GM19240 (cell line): ENCODE data around the gene ISL2.
A peak's percentile ranks its signal among the peaks of the same experiment; 100 is the strongest.

Experiments
- DNase-seq: peaks from one replicate; pipeline ENCODE4 v3.0.0; 2011; ENCODE audit warnings: low spot score; ENCODE audit not compliant: insufficient read length

ISL2 gene

GRCh38 chr15:76327191-76328105 lies 9.1 kb upstream of the ISL2 start:
- DNase-seq, result no peak

DNA sequence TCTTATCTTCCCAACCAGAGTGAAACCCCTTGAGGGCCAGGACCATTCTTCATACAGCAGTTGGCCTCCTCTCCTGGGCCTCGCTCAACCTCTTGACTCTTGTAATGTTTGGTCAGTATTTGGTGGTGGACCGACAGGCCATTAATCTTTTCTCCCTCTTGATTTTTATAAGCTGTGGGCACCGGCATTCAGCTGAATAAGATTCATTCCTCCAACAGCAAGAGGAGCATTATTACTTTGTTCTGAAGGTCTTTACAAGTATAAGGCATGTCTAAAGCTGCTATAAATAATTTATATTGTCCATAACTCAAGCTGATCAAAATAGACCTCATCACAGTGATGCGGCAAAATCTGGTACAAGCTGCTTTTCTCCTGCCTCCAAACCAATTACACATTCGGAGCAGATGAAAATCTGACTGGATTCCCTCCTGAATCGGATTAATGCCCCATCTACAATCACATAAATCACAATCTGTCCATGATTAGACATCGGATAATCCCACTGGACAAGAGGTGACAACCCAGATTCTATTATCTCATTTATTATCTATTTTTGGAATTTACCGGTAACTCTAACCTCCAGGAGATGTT lies 8.4 kb upstream of the ISL2 start:
- DNase-seq, result no peak

DNA sequence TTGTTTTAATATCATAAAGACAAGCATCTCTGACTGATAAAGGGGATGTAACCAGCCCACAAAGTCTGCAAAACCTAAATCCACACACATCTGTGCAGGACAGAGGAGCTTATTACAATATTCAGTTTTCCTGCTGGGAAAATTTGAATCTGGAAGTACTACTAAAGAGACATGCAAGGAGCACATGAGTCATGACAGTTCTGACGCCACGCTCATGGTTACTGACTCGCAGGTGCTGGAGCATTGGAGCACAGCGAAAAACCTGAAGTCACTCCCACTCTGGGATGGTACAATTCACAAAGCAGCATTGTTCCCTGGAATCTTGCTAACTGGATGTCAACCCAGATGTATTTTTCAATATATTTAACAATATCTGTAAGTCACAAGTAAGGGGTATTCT lies 7.6 kb upstream of the ISL2 start:
- no peak for DNase-seq

- DNase-seq, result no peak
Observed at GRCh38 chr15:76330080-76330680, 6.4 kb upstream of the ISL2 start.

- DNase-seq, result no peak
Observed at GRCh38 chr15:76332796-76333195, 3.8 kb upstream of the ISL2 start.

DNA sequence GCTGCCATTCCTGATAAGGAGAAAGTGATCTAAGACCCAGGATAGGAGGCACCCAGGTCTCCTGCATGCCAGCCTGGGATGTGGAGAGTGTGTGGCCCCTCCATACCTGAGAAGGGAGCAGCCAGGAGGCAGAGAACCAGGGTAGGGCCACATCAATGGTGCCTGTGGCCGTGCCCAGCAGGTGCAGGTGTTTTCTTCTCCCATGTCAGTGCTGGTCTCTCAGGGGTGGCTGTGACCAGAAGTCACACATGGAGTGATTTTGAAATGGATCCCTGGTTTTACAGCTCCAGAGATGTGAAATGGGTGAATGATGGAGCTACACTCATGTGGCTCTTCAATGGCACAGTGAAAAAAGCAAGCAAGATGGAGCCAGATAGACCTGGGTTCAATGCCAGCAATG lies 3.3 kb upstream of the ISL2 start:
- DNase-seq, result no peak

DNA sequence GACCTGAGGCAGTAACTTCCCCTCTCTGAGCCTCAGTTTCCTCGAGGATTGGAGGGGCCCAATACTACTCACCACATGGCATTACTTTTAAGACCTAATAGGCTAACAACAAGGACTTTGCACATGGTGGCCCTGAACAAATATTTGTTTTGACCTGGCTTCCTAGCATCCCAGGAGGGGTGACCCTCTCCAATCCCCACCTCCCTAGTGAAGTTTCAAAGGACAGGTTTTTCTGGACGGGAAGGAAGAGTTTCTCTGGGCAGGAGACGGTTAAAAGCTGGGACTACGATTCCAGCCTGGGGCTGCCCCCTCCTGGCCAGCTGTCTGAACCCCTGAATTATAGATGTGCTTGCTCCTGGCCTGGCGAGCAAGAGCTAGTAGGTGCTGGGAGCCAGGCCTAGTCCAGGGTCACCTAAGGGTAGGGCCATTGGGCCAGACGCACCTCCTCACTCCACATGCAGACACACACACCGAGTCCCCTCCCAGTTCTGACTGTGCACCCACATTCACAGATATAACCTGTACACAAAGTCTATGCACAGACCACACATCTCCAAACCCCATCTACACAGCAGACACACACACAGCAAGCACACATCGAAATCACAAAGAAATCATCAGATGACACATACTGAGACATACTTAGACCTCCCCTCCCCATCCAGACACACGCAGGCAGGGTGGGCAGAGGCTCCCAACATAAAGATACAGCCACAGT lies 2.7 kb upstream of the ISL2 start:
- DNase-seq, result no peak

DNA sequence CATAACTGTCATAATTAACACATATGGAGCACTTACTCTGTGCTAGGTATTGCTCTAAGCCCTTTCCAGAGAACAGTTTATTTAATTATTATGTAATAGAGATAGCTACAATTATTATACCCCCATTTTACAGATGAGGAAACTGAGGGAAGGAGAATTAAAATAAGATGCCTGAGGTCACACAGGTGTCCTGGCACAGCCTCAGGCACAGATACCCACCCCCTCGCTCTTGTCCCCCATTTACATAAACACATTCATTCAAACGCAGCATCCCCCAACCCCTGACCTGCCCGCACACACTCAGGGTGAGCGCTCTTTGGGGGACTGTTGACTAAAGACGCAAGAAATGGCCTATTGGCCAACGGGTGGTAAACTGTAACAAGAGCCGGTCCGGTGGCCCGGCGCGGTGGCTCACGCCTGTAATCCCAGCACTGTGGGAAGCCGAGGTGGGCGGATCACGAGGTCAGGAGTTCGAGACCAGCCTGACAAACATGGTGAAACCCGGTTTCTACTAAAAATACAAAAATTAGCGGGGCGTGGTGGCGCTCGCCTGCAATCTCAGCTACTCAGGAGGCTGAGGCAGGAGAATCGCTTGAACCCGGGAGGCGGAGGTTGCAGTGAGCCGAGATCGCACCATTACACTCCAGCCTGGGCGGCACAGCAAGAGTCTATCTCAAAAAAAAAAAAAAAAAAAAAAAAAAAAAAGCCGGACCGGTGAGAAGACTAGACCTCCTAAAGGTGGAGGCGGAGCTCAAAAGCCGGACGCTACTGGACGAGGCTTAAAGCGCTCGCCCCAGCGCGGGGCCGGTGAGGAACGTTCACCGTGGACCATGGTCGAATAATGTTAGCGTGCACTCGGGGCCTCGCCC lies 1.9 kb upstream of the ISL2 start:
- DNase-seq, result no peak

DNA sequence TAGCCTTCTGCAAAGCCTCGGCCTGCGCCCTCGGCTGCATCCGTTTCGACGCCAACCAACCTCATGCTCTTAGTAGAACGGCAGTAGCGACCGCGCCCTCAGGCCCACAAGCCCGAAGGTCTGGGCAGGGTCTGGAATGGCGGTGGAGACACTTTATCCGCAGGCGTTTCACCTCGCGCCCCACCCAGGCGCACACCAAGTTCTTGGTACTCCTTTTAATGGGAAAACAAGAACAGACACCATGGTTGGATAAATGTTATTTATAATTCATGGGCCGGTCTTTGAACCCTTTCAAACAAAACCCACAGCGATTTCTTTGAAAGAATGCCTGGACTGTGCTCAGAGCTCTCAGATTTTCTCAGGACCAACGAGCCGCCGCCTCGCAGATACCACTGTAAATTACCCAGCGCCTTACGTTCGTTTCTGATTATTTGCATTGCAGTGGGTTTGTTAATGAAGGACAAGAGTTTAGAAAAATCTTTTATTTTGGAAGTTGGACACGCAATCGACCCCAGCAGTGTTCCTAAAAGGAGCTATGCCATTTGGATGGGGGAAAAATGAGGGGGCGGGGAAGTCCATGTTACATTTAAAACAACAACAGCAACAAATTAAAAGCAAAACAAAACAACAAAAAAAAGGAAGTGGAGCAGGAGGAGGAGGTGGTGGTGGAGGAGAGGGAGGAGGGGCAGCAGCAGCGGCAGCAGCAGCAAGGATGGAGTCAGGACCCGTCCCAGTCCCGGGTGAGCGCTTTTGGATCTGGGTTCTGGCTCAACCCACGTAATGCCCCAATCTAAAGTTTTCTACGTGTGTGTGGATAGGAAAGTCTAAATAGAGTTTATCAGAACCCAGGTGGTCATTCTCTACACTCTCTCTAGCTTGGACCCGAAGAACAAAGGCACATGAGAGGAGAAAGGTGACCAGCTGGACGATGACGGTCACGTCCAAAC lies 993 bp upstream of the ISL2 start:
- no peak for DNase-seq

DNA sequence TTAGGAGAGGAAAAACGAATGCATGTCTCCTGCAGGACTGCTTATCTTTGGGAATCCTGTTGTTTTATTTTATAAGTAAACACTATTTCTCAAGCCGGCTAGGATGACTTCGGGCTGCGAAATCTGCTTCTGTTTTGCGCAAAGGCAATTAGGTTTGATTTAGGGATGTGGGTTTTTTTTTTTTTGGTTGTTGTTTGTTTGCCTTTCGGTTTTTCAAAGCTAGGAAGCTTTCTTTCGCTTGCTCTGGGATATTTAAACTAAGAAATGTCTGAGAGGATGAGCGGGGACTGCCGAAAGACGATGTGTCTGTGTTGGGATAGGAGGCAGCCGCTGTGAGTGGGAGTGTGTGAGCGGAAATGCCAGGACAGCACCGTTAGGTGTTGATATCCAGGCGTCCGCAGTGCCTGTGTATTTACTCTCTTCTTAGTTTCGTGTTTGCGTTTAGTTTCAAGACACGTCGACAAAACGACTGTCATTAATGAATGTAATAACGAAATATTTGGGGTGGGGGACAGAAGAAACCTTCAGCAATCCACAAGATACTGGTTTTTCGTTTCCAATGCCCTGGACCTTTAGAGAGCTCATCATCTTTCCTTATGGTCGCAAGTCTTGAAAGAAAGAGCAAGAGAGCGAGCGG lies 604 bp downstream of the ISL2 start:
- no peak for DNase-seq

GRCh38 chr15:76337696-76338485 lies 1.3 kb downstream of the ISL2 start:
- no peak for DNase-seq

DNA sequence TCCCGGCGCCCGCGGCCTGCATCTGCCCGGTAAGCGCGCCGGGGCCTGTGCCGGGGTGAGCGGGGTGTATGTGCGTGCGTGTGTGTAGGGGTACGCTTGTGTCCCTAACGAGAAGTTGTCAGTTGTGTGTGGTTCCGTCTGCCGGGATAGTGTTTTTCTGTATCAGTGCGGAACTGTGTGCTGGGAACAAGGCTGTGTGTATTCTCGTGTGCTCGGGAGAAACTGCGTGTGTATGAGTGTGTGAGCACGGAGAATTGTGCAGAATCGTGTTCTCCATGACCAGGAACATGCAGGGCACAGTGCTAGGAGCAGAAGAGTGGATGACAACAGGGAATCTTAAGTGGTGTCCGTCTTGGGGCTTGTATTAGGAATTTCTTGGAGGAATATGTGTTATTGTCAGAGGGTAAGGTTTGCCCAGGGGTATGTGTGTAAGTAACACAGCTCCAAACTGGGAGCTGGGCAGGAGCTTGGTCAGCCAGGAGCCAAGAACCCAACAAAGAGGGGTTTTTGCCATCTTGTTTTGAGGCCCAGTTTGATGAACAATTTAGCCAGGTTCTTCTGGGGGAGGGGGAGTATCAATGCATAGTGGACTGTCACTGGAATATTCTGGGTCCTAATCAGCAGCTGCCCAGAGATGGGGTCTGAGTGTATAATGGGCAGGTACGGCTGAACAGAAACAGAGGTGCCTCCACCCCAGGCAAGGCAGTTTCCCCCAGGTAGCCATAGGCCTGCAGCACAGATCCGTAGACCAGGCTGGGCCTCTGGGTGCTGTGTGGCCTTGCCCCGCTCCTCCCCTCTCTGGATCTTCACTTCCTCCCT lies 2.1 kb downstream of the ISL2 start:
- no peak for DNase-seq

DNA sequence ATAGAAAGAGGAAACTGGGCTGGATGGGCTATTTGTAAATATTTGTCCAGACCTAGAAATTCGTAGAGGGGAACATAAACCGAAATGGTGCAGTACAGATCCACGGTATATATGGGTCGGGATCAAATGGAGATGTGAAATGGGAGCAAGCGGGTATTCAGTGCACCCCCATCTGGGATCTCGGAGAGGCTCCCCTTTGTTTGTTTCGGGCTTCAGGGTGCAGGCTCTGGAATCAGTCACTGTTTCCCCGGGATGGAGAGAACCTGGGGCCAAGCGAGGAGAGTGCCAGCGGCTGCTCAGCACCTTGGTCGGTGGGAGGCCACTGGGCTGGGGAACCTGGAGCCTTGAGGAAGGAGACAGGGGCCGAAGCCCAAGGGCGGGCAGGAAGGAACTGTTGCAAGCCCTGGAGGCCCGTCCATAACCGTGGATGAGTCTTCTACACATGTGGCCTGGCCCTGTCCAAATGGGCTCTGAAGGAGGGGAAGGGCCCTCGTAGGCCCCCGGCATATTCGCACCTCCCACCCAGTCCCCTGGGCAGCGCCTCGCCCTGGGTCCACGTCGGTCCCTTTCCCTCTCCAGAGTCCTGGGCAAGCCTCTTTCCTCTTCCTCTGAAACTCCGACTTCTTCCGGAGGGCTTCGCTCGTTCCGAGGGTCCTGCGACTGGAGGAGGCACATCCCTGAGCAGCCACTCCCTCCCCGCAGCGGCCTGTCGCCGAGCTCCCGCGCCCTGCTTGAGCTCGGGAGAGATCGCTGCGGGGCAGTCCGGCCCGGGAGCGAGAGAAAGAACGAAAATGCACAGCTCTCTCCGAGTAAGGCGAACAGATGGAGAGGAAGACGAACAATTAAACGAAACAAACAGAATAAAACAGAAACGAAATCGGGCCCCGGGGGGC lies 3.0 kb downstream of the ISL2 start:
- no peak for DNase-seq

DNA sequence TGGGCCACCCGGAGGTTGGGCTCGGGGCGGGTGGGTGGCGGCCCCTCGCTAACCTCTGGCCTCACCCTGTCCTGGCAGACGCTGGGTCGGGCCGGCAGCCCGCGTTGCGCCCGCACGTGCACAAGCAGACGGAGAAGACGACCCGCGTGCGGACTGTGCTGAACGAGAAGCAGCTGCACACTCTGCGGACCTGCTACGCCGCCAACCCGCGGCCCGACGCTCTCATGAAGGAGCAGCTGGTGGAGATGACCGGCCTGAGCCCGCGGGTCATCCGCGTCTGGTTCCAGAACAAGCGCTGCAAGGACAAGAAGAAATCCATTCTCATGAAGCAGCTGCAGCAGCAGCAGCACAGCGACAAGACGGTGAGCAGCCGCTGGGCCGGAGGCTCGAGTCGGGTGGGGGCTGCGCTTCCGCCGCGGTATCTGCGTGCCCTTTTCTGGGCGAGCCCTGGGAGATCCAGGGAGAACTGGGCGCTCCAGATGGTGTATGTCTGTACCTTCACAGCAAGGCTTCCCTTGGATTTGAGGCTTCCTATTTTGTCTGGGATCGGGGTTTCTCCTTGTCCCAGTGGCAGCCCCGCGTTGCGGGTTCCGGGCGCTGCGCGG lies 3.7 kb downstream of the ISL2 start:
- DNase-seq, result no peak

GRCh38 chr15:76340803-76341365 lies 4.3 kb downstream of the ISL2 start:
- DNase-seq, result peak; percentile 45
